Stimulated activated CD8-positive, alpha-beta memory T cell treated with anti-CD3 and anti-CD28 coated beads, Interleukin-12 subunit alpha, Interleukin-12 subunit beta, amount 100 ng/mL, for 24 hours (primary cell): ENCODE data around the gene HES6.

Source experiments
- DNase-seq: peaks from one replicate; pipeline ENCODE4 v3.0.0-alpha.2; 2020; ENCODE audit errors: extremely low read depth

HES6 gene

GRCh38 chr2:238190445-238190844 is 49.4 kb downstream of the HES6 start:
- no peak for DNase-seq
